Activated CD8-positive, alpha-beta T cell treated with anti-CD3 and anti-CD28 coated beads for 36 hours (primary cell): ENCODE measurements around the gene GMCL1. TPM values are rescaled to one million over a fixed set of nuclear protein-coding genes. Genes with fewer than 3 reads are reported as not detected.
A peak's percentile ranks its signal among the peaks of the same experiment; 100 is the strongest.

Source experiments
- ATAC-seq: fragments of 200-7000 bp; cut with Tn5 transposase; one replicate; pipeline ENCODE4 v1.10.0; 2021; ENCODE audit warnings: mild to moderate bottlenecking, moderate library complexity
- CTCF ChIA-PET: fragments of 350-600 bp; sonication (Branson Sonifier 250); formaldehyde crosslinking; loops from one replicate; lab custom pipeline; 2021; ENCODE audit warnings: antibody characterized with exemption; lab: Charles Lee
- POLR2A ChIA-PET: fragments of 350-600 bp; sonication (Branson Sonifier 250); formaldehyde crosslinking; loops from one replicate; lab custom pipeline; 2021; ENCODE audit warnings: antibody characterized with exemption; lab: Charles Lee
- DNase-seq: peaks from one replicate; pipeline ENCODE4 v3.0.0-alpha.2; 2020
- H3K27ac Mint-ChIP-seq: one replicate; pipeline ENCODE4 v1.8.0; 2021; ENCODE audit warnings: mild to moderate bottlenecking, mixed read lengths
- H3K27me3 Mint-ChIP-seq: one replicate; pipeline ENCODE4 v1.8.0; 2021; ENCODE audit warnings: mixed read lengths
- H3K36me3 Mint-ChIP-seq: one replicate; pipeline ENCODE4 v1.8.0; 2021; ENCODE audit warnings: low read depth, mixed read lengths
- H3K4me1 Mint-ChIP-seq: one replicate; pipeline ENCODE4 v1.8.0; 2021; ENCODE audit warnings: low read depth, mixed read lengths
- H3K4me3 Mint-ChIP-seq: one replicate; pipeline ENCODE4 v1.8.0; 2021; ENCODE audit warnings: mild to moderate bottlenecking, moderate library complexity, mixed read lengths
- H3K9me3 Mint-ChIP-seq: one replicate; pipeline ENCODE4 v1.8.0; 2021; ENCODE audit warnings: mixed read lengths
- CTCF ChIP-seq: fragments of 200-600 bp; IDR thresholded peaks from one replicate; pipeline ENCODE4 v1.8.0; 2022; ENCODE audit warnings: antibody characterized with exemption, mild to moderate bottlenecking
- intact Hi-C: fragments of 100-400 bp; cut with micrococcal nuclease; formaldehyde crosslinking; loops from one replicate; pipeline ENCODE4 v1.10.0; 2022
- total RNA-seq, 2 experiments: library from RNA; stranded (reverse); gene quantifications; one replicate each; pipeline ENCODE4 v1.2.3, GENCODE V29; 2021

The GMCL1 gene
- total RNA-seq, 2 experiments from 2014 or later: 18.1 to 20.4 TPM

DNA sequence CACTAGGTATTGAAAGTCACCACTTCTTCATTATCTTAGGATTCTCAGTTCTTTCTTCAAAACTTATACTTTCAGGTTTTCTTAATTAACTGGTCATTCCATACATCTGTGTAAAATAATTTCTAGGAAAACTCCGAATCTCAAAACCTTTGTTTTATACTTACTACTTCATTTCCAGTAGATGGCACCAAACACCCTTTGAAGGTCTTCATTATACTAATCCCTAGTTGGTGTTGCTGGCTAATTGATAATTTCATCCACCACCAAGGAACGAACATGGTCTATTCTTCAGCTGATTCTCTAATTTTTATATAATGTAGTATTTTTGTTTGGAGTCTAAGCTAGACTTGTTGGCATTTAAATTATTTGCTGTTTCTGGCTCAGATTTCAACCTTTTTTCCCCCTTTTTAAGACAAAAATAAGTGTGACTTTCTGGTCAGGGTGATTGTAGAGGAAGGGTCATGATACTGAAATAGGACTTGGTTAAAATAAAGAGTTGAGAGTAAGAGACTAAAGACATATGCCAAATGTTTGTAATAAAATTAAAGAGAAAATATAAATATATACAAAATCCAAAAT is 82.6 kb downstream of the GMCL1 start:
- TF ChIP-seq CTCF: peak; percentile 88
- intact Hi-C loops: loop anchor here (5.0 kb wide), 4 partner anchors 160 to 390 kb away; partner anchors contain the start of genes FAM136A, PCBP1 and TIA1
- ChIA-PET POLR2A (interaction anchor here (0.6 to 6.8 kb wide), 8 partner anchors 18 to 381 kb away, joined by 3 to 56 read pairs (median 4); partner anchors contain the start of genes SNRNP27 and SNRPG), CTCF (interaction anchor here (0.6 to 6.6 kb wide), 36 partner anchors 9 to 400 kb away, joined by 3 to 83 read pairs (median 5); partner anchors contain the start of genes C2orf42, FAM136A, PCYOX1 and SNRNP27)
- DNase-seq (no peak), ATAC-seq (no peak)
- no peak overlapping the region for H3K4me3 Mint-ChIP-seq
- H3K36me3 Mint-ChIP-seq: peaks cover 19% of the 10 kb centered on the region
- H3K4me1 Mint-ChIP-seq: peaks cover 26% of the 10 kb centered on the region
- H3K27ac Mint-ChIP-seq: peak overlapping the region; percentile 68
- no peaks in the 10 kb centered on the region for H3K27me3 Mint-ChIP-seq
- no peaks in the 10 kb centered on the region for H3K9me3 Mint-ChIP-seq

DNA sequence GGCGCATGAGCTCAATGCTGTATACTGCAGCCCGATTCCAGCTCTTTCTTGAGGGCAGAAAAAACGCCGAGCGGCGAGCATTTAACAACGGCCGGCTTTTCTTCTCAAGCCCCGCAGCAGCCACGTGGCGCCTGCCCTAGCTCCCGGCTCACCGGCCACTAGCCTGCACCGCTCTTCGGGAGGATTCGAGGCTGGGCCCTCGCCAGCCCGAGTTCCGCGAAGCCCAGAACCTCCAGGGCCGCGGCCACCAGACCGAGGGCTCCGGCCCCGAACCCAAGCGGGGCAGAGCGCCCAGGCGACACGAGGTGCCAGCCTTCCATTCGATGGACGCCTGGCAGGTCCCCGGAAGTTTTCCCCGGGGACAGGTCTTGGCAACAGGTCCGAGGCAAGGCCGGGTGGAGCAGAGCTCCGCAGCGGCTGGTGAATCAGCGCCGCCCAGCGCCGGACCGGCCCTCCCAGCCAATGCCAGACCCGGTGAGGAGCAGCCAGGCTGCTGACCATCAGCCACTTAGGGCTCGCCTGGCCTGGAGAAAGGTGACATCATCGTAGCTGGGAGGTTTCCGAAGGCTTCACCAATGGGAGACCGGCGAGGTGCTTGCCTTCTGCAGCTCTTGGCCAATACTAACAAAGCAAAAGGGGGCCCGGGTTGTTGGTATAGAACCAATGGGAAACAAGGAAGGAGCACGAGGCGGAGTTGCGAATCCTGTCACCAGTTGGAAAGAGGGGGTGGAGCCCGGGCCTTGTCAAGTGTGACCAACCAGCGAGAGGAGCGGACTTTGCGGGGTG is 84.9 kb downstream of the GMCL1 start:
- ChIA-PET CTCF (interaction anchor here (0.6 to 6.6 kb wide), 25 partner anchors 11 to 390 kb away, joined by 3 to 83 read pairs (median 4); partner anchors contain the start of genes C2orf42, GMCL1, SNRNP27 and SNRPG), POLR2A (interaction anchor here (0.7 to 6.8 kb wide), 32 partner anchors 9 to 387 kb away, joined by 3 to 57 read pairs (median 6); partner anchors contain the start of genes C2orf42, FAM136A, PCBP1 and SNRNP27)
- DNase-seq: peak; percentile 100
- Mint-ChIP-seq H3K36me3 (peaks cover 11% of the 10 kb centered on the region), H3K9me3 (no peaks in the 10 kb centered on the region), H3K4me1 (peaks cover 37% of the 10 kb centered on the region), H3K27ac (peak overlapping the region; percentile 92), H3K27me3 (no peaks in the 10 kb centered on the region), H3K4me3 (peak overlapping the region; percentile 86)
- TF ChIP-seq CTCF: no peak
- intact Hi-C loops: loop anchor here (2.0 to 5.0 kb wide), 5 partner anchors 158 to 388 kb away; partner anchors contain the start of genes FAM136A, PCBP1 and TIA1
- ATAC-seq: peak; percentile 96

DNA sequence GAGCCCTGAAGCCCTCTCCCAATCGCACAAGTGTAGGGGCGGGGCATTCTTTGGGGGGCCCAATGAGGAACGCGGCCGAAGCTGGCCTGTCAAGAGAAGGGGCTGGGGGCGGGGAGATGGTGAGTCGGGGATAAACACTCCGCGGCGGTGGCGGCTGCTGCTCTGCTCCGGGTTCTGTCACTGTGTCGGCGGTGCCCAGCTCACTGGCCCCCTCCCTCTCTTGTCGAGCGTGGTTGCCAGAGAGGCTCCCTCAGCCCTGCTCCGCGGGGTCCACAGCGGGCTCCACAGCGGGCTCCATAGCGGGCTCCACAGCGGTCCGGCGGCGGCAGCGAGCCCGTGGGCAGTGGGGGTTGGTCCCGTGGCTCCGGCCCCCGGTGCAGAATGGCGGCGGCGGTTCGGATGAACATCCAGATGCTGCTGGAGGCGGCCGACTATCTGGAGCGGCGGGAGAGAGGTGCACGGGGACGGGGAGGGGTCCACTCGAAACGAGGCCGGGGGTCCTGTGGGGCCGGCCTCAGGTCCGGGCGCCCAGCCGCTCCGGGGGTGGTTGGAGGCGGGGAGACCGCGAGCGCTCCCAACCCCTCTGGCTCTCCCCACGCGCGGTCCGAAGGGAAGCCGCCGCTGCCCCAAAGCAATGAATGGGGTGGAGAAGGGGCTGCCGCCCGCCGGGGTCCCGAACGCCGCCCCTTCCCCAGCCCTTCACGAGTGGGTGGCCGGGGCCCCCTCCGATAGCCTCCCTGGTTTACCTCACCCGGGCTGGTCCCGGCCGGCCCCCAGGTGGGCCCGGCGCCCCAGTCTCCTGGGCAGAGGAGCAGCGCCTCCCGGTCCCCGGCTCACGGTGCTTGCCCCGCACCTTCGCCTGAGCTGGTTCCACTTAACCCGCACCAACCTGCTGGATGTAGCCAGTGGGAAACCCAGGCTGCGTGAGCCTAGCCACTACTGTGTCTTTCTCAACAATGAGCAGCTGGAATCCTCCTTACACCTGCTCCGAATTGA is 85.8 kb downstream of the GMCL1 start, which contains the start of gene MXD1:
Gene MXD1 (plus strand): TSS at position 160 of the 996 bp plus-strand sequence. CDS start 222 bp downstream, at position 382.
- DNase-seq (peak; percentile 13), ATAC-seq (no peak)
- POLR2A ChIA-PET: interaction anchor here (0.7 to 6.8 kb wide), 24 partner anchors 8 to 386 kb away, joined by 3 to 57 read pairs (median 7); partner anchors contain the start of genes C2orf42, FAM136A, PCBP1 and SNRNP27
- peaks cover 13% of the 10 kb centered on the region for H3K36me3 Mint-ChIP-seq
- intact Hi-C loops: loop anchor here (2.0 to 5.0 kb wide), 5 partner anchors 157 to 387 kb away; partner anchors contain the start of genes FAM136A, PCBP1 and TIA1
- no peaks in the 10 kb centered on the region for H3K27me3 Mint-ChIP-seq
- peak within 1 kb of the TSS; percentile 92 for H3K27ac Mint-ChIP-seq
- peaks cover 37% of the 10 kb centered on the region for H3K4me1 Mint-ChIP-seq
- no peaks in the 10 kb centered on the region for H3K9me3 Mint-ChIP-seq
- peak within 1 kb of the TSS; percentile 86 for H3K4me3 Mint-ChIP-seq
- CTCF ChIA-PET: interaction anchor here (0.8 to 6.6 kb wide), 21 partner anchors 12 to 379 kb away, joined by 3 to 83 read pairs (median 4); partner anchors contain the start of genes C2orf42, SNRNP27 and SNRPG
- TF ChIP-seq CTCF: no peak

GRCh38 chr2:69916106-69916505 is 86.6 kb downstream of the GMCL1 start:
- Mint-ChIP-seq H3K4me1 (peaks cover 37% of the 10 kb centered on the region), H3K9me3 (no peaks in the 10 kb centered on the region), H3K27ac (peak overlapping the region; percentile 57), H3K4me3 (peak overlapping the region; percentile 73), H3K27me3 (no peaks in the 10 kb centered on the region), H3K36me3 (peaks cover 13% of the 10 kb centered on the region)
- TF ChIP-seq CTCF: no peak
- intact Hi-C loops: no loop called here
- ChIA-PET POLR2A (interaction anchor here (1.0 to 6.8 kb wide), 5 partner anchors 148 to 275 kb away, joined by 3 to 57 read pairs (median 25); partner anchors contain the start of genes C2orf42 and PCBP1), CTCF (interaction anchor here (0.8 to 4.4 kb wide), 6 partner anchors 17 to 229 kb away, joined by 3 to 18 read pairs (median 3); no protein-coding TSS in a partner anchor)
- ATAC-seq: no peak
- no peak for DNase-seq
